Inflammatory macrophage (primary cell): ENCODE results near the gene PLXNA1.

Experiments
- DNase-seq, 2 donors: peaks; one replicate each; pipeline ENCODE4 v3.0.0-alpha.2; 2020 to 2022

Gene PLXNA1

GRCh38 chr3:126952983-126953660, 29.8 kb upstream of the PLXNA1 start:
- no peak for DNase-seq

- peak; percentile 14 to 77 for DNase-seq
These were observed 28.6 kb upstream of the PLXNA1 start for GRCh38 chr3:126954141-126954842.

- no peak for DNase-seq
These were observed 27.7 kb upstream of the PLXNA1 start for GRCh38 chr3:126955004-126955790.

GRCh38 chr3:126956361-126956760, 26.6 kb upstream of the PLXNA1 start:
- DNase-seq: no peak

- DNase-seq: peak in 1 of 2 donors; percentile 21
These were observed 25.9 kb upstream of the PLXNA1 start for GRCh38 chr3:126956866-126957650.

GRCh38 chr3:126957776-126958637, 24.9 kb upstream of the PLXNA1 start:
- DNase-seq: no peak

GRCh38 chr3:126958638-126959085, 24.3 kb upstream of the PLXNA1 start:
- no peak for DNase-seq

- no peak for DNase-seq
These were observed 23.6 kb upstream of the PLXNA1 start for GRCh38 chr3:126959136-126959920.

GRCh38 chr3:126959921-126960603, 22.9 kb upstream of the PLXNA1 start:
- no peak for DNase-seq

- no peak for DNase-seq
These were observed 22.3 kb upstream of the PLXNA1 start for GRCh38 chr3:126960604-126960995.

GRCh38 chr3:126961191-126961790, 21.6 kb upstream of the PLXNA1 start:
- peak; percentile 39 to 63 for DNase-seq

- peak; percentile 13 to 53 for DNase-seq
These were observed 21.0 kb upstream of the PLXNA1 start for GRCh38 chr3:126961791-126962461.

- DNase-seq: no peak
These were observed 20.2 kb upstream of the PLXNA1 start for GRCh38 chr3:126962756-126963155.

- no peak for DNase-seq
These were observed 19.4 kb upstream of the PLXNA1 start for GRCh38 chr3:126963261-126964190.

GRCh38 chr3:126964261-126964660, 18.7 kb upstream of the PLXNA1 start:
- no peak for DNase-seq

GRCh38 chr3:126964950-126965349, 18.0 kb upstream of the PLXNA1 start:
- DNase-seq: no peak

- no peak for DNase-seq
These were observed 17.3 kb upstream of the PLXNA1 start for GRCh38 chr3:126965526-126966080.

- no peak for DNase-seq
These were observed 15.5 kb upstream of the PLXNA1 start for GRCh38 chr3:126967386-126967785.
